ENCODE results near the gene LLPH. TPM values are rescaled to one million over a fixed set of nuclear protein-coding genes. Genes with fewer than 3 reads are reported as not detected.

LLPH gene
- total and polyA plus RNA-seq, 12 donors = 5.5 to 145 (median 33.3) TPM

- 30 to 38% (median 32%) methylated on average over 1 of the region's 1 CpG for WGBS, 4 donors
- Histone ChIP-seq H3K27me3 (no peaks in the 10 kb centered on the region), H3K4me3 (no peak overlapping the region), H3K9me3 (replicated peaks in 1 of 3) (no peaks in the 10 kb centered on the region), H3K27ac (peak overlapping the region in 4 of 5 donors; percentile 10 to 73 (median 56)), H3K36me3 (replicated peaks in 1 of 2) (peaks cover 7 to 35% of the 10 kb centered on the region in 2 donors), H3K4me1 (replicated peaks in 1 of 2) (peaks cover 20 to 46% of the 10 kb centered on the region in 2 donors)
- no peak for TF ChIP-seq CTCF (IDR thresholded peaks at IDR 0.05)
- TF ChIP-seq POLR2A (IDR thresholded peaks at IDR 0.05) = peak in 1 of 2 donors; percentile 52
- peak; percentile 49 to 87 (median 75) for DNase-seq
- intact Hi-C loops (cut with DNase I) = no loop called here
Measured at GRCh38 chr12:66127650-66128049, 2.9 kb downstream of the LLPH start.

- Histone ChIP-seq H3K9me3 (replicated peaks in 1 of 3) (no peaks in the 10 kb centered on the region), H3K27ac (no peak overlapping the region), H3K4me1 (replicated peaks in 1 of 2) (no peaks in the 10 kb centered on the region), H3K36me3 (replicated peaks in 1 of 2) (peaks cover 11 to 31% of the 10 kb centered on the region in 2 donors), H3K27me3 (no peaks in the 10 kb centered on the region), H3K4me3 (no peak overlapping the region)
- TF ChIP-seq CTCF (IDR thresholded peaks at IDR 0.05) (no peak), POLR2A (IDR thresholded peaks at IDR 0.05) (no peak)
- 76 to 84% (median 77%) methylated on average over 1 of the region's 1 CpG for WGBS, 4 donors
- intact Hi-C loops (cut with DNase I) = no loop called here
- no peak for DNase-seq
Measured at GRCh38 chr12:66120477-66120876, 10.1 kb downstream of the LLPH start.

- no peak for TF ChIP-seq POLR2A (IDR thresholded peaks at IDR 0.05)
- no peak for TF ChIP-seq CTCF (IDR thresholded peaks at IDR 0.05)
- Histone ChIP-seq H3K27ac (no peak overlapping the region), H3K4me1 (replicated peaks in 1 of 2) (no peaks in the 10 kb centered on the region), H3K4me3 (no peak overlapping the region), H3K9me3 (replicated peaks in 1 of 3) (no peaks in the 10 kb centered on the region), H3K27me3 (no peaks in the 10 kb centered on the region), H3K36me3 (replicated peaks in 1 of 2) (peaks cover 11 to 27% of the 10 kb centered on the region in 2 donors)
- intact Hi-C loops (cut with DNase I) = no loop called here
- 86 to 95% (median 93%) methylated on average over 1 of the region's 1 CpG for WGBS, 4 donors
- no peak for DNase-seq
Measured at GRCh38 chr12:66119870-66120241, 10.7 kb downstream of the LLPH start.

GRCh38 chr12:66119229-66119869 lies 11.2 kb downstream of the LLPH start:
- H3K27ac ChIP-seq = no peak overlapping the region

More at GRCh38 chr12:66119229-66119869, 11.2 kb downstream of the LLPH start:
- no peak for DNase-seq
- intact Hi-C loops (cut with DNase I) = no loop called here
- Histone ChIP-seq H3K4me3 (no peak overlapping the region), H3K27me3 (no peaks in the 10 kb centered on the region), H3K4me1 (replicated peaks in 1 of 2) (no peaks in the 10 kb centered on the region), H3K36me3 (replicated peaks in 1 of 2) (peaks cover 11 to 22% of the 10 kb centered on the region in 2 donors), H3K9me3 (replicated peaks in 1 of 3) (no peaks in the 10 kb centered on the region)
- 82 to 93% (median 85%) methylated on average over 2 of the region's 2 CpGs for WGBS, 4 donors
- TF ChIP-seq CTCF (IDR thresholded peaks at IDR 0.05) (no peak), POLR2A (IDR thresholded peaks at IDR 0.05) (no peak)
